Tibial nerve (tissue), 4 donors: ENCODE data around the gene PTGER1. TPM values are rescaled to one million over a fixed set of nuclear protein-coding genes. Genes with fewer than 3 reads are reported as not detected.

ENCODE experiments used
- DNase-seq, 2 donors: peaks; one replicate each; pipeline ENCODE4 v3.0.0-alpha.2; 2019; ENCODE audit warnings: low spot score in 2 of 2
- H3K27ac ChIP-seq, 4 donors: fragments of 200-600 bp; sonication (generic) in 3 of 4; one replicate each; pipeline ENCODE4 v1.5.1; 2017 to 2019; ENCODE audit warnings: mild to moderate bottlenecking in 1 of 4
- H3K27me3 ChIP-seq, 2 donors: fragments of 200-600 bp; sonication (generic) in 1 of 2; one replicate each; pipeline versions ENCODE4 v1.5.1 to v1.6.0; 2017 to 2019
- H3K36me3 ChIP-seq, 3 donors: fragments of 200-600 bp; sonication (generic); one replicate each; pipeline ENCODE4 v1.5.1; 2018 to 2019
- H3K4me1 ChIP-seq, 4 donors: fragments of 200-600 bp; sonication (generic) in 3 of 4; one replicate each; pipeline ENCODE4 v1.5.1; 2017 to 2019
- H3K4me3 ChIP-seq, 4 donors: fragments of 200-600 bp; sonication (generic) in 3 of 4; one replicate each; pipeline ENCODE4 v1.5.1; 2017 to 2019; ENCODE audit warnings: mild to moderate bottlenecking in 1 of 4, moderate library complexity in 1 of 4
- H3K9me3 ChIP-seq, 4 donors: fragments of 200-600 bp; sonication (generic) in 3 of 4; one replicate each; pipeline ENCODE4 v1.5.1; 2017 to 2019
- CTCF ChIP-seq, 5 experiments: fragments of 200-600 bp in 3 of 5; fragments of 450-650 bp in 2 of 5; sonication (generic) in 3 of 5; IDR thresholded peaks; one replicate each; pipeline ENCODE4 v1.5.1; 2016 to 2019; ENCODE audit warnings: antibody characterized with exemption in 5 of 5, mild to moderate bottlenecking in 3 of 5, moderate library complexity in 2 of 5
- EP300 ChIP-seq, 2 donors: sonication (generic); formaldehyde crosslinking; IDR thresholded peaks; one replicate each; pipeline ENCODE4 v1.6.1; 2017; ENCODE audit warnings: antibody characterized with exemption in 2 of 2, mild to moderate bottlenecking in 1 of 2
- POLR2A ChIP-seq, 2 donors: fragments of 450-650 bp; IDR thresholded peaks; one replicate each; pipeline ENCODE4 v1.6.1; 2017; ENCODE audit warnings: antibody characterized with exemption in 2 of 2, mild to moderate bottlenecking in 2 of 2, moderate library complexity in 2 of 2
- WGBS, 2 donors: methylation state at CpG; one replicate each; pipeline ENCODE4 v1.1.5; 2018; 5-methylcytosine and 5-hydroxymethylcytosine counted together
- total RNA-seq, 4 donors: library from RNA; depleted of rRNA; stranded (reverse); fragments of >200 nt; gene quantifications; one replicate each; pipeline ENCODE4 v1.1.0, GENCODE V29; 2016

PTGER1 gene
- total RNA-seq, 4 donors from 2014 or later = 0.90 to 5.9 (median 3.5) TPM

GRCh38 chr19:14435320-14436050, 39.7 kb downstream of the PTGER1 start:
- H3K36me3 ChIP-seq = peaks cover 0 to 11% (median 0%) of the 10 kb centered on the region in 3 donors

GRCh38 chr19:14434543-14435319, 40.4 kb downstream of the PTGER1 start:
- peak overlapping the region; percentile 47 to 91 (median 87) for H3K27ac ChIP-seq
- 38 to 41% methylated on average over 21 to 23 of the region's 23 CpGs for WGBS, 2 donors

More at GRCh38 chr19:14435320-14436050, 39.7 kb downstream of the PTGER1 start:
- DNase-seq = no peak
- peak overlapping the region in 1 of 4 donors; percentile 82 for H3K4me3 ChIP-seq
- peak overlapping the region in 3 of 4 donors; percentile 86 to 91 (median 88) for H3K27ac ChIP-seq
- H3K9me3 ChIP-seq = no peaks in the 10 kb centered on the region
- H3K27me3 ChIP-seq = no peaks in the 10 kb centered on the region
- peaks cover 0 to 70% (median 36%) of the 10 kb centered on the region in 4 donors for H3K4me1 ChIP-seq
- no peak for TF ChIP-seq POLR2A (IDR thresholded peaks at IDR 0.05)
- TF ChIP-seq CTCF (IDR thresholded peaks at IDR 0.05) = no peak
- no peak for TF ChIP-seq EP300 (IDR thresholded peaks at IDR 0.05)
- WGBS, 2 donors = 74 to 75% methylated on average over 16 to 17 of the region's 17 CpGs

GRCh38 chr19:14433554-14434501, 41.3 kb downstream of the PTGER1 start:
- no peaks in the 10 kb centered on the region for H3K9me3 ChIP-seq
- H3K27me3 ChIP-seq = no peaks in the 10 kb centered on the region
- no peak for DNase-seq
- H3K36me3 ChIP-seq = peaks cover 0 to 11% (median 0%) of the 10 kb centered on the region in 3 donors
- H3K4me3 ChIP-seq = peak overlapping the region; percentile 67 to 82 (median 72)
- peak overlapping the region; percentile 47 to 91 (median 87) for H3K27ac ChIP-seq
- 3 to 9% methylated on average over 13 to 33 of the region's 52 CpGs for WGBS, 2 donors
- TF ChIP-seq CTCF (IDR thresholded peaks at IDR 0.05) = no peak
- no peak for TF ChIP-seq POLR2A (IDR thresholded peaks at IDR 0.05)
- TF ChIP-seq EP300 (IDR thresholded peaks at IDR 0.05) = no peak
- peaks cover 0 to 53% (median 20%) of the 10 kb centered on the region in 4 donors for H3K4me1 ChIP-seq

More at GRCh38 chr19:14434543-14435319, 40.4 kb downstream of the PTGER1 start:
- Histone ChIP-seq H3K36me3 (peaks cover 0 to 11% (median 0%) of the 10 kb centered on the region in 3 donors), H3K27me3 (no peaks in the 10 kb centered on the region), H3K4me1 (peaks cover 0 to 62% (median 29%) of the 10 kb centered on the region in 4 donors), H3K9me3 (no peaks in the 10 kb centered on the region), H3K4me3 (peak overlapping the region in 3 of 4 donors; percentile 67 to 82 (median 75))
- TF ChIP-seq CTCF (IDR thresholded peaks at IDR 0.05) (no peak), POLR2A (IDR thresholded peaks at IDR 0.05) (no peak), EP300 (IDR thresholded peaks at IDR 0.05) (no peak)
- DNase-seq = no peak

GRCh38 chr19:14432791-14433553, 42.2 kb downstream of the PTGER1 start, which contains the start of gene PKN1:
Gene PKN1 (plus strand): TSS chr19:14433306. CDS start chr19:14433522, 216 bp downstream.
- H3K4me3 ChIP-seq = peak within 1 kb of the TSS; percentile 67 to 82 (median 72)
- peaks cover 0 to 45% (median 20%) of the 10 kb centered on the region in 4 donors for H3K4me1 ChIP-seq
- H3K27me3 ChIP-seq = no peaks in the 10 kb centered on the region
- DNase-seq = no peak
- H3K27ac ChIP-seq = peak within 1 kb of the TSS; percentile 47 to 91 (median 87)
- TF ChIP-seq CTCF (IDR thresholded peaks at IDR 0.05) (peak in 2 of 5 experiments; percentile 11 to 30), EP300 (IDR thresholded peaks at IDR 0.05) (no peak), POLR2A (IDR thresholded peaks at IDR 0.05) (peak; percentile 14 to 24)
- 5 to 7% methylated on average over 35 to 63 of the region's 85 CpGs for WGBS, 2 donors
- no peaks in the 10 kb centered on the region for H3K9me3 ChIP-seq
- peaks cover 0 to 11% (median 0%) of the 10 kb centered on the region in 3 donors for H3K36me3 ChIP-seq
